NCI-H345 (cell line): ENCODE data around the gene LSM8.
"Not testable (repeated sequence)": the region's sequence is repeated elsewhere in the genome, so short reads cannot be mapped to it uniquely, and the experiment has no call there.

ENCODE experiments used
- DNase-seq: peaks from one replicate; lab custom pipeline; 2025; lab: John Stamatoyannopoulos, UW

LSM8 gene

DNA sequence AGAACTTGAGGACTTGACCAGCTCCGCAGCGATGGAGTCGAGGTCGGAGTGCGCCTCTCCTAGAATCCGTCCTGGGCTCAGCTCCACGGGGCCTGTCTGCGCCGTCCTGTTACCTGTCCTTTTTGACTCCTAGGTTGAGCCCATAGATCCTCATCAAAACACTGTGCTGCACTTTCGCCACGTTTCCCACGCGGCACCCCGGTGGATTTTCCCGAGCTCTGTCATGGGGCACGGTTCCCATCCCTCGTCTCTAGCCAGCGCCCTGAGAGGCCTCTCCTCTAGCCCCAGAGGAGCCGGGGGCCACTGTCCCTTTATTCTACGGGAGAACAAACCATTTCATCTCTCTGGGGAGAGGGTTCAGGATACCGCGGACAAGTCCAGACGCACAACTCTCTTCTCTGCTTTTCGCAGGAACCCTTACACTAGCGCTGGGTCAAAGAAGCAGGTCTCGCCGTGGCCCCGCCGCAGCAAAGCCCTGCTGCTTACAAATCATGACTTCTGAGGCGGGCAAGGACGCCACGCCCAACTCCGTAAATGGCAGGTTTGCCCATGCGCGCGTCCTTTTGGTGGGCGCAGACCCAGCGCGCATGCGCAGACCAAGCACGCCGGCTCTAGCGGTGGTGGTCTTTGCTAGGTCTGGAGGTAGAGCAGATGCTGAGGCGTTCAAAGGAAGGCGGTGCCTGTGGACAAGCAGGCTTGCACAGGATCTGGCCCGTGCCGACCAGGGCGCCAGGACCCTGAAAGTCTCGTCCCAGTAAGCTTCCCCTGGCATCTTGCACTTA lies 30.3 kb downstream of the LSM8 start:
- DNase-seq, result peak; percentile 90

DNA sequence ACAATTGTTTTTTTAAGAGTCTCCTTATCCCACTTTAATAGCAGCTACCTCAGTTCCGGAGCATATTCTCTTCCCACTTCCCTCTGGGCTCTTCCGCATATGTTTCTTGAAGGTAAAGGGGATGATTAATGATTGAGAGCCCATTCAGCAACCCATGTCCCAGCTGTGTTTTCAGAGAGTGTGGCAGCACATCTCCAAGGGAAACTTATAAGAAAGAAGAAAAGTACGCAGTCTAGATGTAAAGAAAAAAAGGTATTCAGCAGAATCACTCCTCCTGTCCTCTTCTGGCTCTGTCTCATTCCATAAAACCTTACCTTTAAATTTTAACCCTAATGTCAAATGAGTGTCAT lies 30.8 kb downstream of the LSM8 start:
- DNase-seq, result no peak

DNA sequence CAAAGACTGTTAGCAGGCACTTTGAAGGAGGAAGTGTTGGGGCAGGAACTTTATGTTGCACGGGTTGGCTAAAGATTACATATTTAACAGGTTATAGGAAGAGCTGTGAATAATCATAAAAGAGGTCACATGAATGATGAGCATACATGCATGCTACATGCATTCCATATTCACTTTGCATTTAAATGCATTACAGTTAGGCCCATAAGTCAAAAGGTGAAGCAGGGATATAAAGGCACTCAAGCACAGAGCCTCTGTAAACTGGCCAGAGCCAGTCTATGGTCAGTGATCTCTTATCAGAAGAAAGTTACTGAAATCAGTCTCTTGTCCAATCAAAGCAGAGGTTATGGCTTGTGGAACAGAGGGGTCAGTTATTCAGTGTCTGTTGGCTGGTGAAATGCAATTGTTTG lies 33.3 kb downstream of the LSM8 start:
- no peak for DNase-seq

DNA sequence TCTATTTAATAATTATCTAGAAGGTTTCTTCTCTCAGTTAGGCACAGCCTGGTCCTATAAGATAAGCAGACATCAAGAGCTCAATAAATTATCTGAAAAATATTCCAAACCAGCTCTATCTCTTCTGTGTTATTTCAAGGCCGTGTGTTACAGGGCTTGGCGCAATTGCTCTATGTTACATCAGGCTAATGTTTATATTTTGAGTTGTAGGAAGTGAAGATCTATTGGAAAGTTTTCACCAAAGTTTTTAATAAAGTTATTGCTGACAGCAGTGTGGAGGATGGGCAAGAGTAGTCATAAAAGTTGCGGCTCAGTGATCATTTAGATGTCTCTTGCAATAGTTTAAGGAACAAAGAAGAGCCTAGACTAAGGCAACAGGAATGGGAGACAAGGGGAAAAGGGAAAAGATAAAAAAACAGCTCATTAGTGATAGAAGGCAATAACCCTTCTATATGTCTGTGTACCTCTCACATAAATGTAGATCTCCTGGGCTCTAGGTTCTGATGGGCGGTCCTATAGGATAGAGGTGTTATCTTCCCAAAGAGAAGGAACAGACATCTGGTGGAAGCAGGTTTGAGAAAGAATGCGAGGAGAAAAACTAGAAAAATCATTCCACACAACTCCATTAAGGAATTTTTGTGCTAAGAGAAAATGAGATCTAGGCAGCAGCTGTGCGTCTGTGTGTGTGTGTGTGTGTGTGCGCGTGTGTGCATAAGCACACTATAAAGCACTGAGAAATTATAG lies 34.6 kb downstream of the LSM8 start:
- DNase-seq, result no peak

DNA sequence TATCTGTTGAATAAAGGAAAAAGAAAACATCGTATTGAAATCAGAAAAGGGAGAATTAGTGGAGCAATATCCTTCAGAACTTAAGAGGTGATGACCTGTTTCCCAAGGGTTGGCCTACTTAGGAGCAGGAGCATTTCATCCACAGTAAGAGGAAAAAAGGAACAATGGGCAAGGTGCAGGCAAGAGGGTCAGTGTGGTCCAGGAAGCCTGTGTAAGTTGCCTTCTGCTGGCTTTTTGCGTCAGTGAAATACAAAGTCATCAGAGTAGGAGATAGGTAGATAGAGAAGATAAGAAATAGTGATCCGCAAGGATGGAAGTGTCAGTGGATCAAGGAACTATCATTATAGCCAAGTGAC lies 35.2 kb downstream of the LSM8 start:
- DNase-seq, result no peak

DNA sequence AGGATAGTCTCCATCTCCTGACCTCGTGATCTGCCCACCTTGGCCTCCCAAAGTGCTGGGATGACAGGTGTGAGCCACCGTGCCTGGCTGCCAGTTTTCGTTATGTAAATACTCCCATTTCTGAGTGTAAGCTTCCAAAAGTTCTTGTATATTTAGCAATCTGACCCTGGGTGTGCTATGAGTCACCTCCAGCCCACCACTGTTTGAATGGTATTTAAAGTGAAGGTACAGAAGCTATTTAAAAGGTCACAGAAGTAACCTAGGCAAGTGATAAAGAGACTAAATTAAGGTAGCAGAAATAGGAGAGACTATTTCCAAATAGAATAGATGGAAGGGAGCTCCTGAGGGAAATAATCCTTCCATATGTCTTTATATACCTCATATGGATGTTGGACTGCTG lies 36.6 kb downstream of the LSM8 start:
- no peak for DNase-seq

DNA sequence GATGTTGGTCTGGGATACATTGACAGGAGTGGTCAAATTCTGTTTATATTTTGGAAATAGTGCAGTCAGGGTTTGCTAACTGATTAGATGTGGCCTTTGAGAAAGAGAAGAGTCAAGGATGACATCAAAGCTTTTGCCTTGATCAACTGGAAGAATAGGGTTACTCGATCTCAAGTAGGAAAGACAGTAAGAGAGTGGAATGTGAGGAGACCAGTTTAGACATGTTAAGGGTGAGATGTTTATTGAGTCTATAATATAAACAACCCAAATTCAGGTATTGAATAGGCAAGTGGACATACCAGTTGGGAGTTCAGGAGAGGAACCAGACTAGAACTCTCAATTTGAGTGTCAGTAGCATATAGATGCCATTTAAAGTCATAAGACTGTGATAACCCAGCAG lies 38.6 kb downstream of the LSM8 start:
- DNase-seq, result no peak

DNA sequence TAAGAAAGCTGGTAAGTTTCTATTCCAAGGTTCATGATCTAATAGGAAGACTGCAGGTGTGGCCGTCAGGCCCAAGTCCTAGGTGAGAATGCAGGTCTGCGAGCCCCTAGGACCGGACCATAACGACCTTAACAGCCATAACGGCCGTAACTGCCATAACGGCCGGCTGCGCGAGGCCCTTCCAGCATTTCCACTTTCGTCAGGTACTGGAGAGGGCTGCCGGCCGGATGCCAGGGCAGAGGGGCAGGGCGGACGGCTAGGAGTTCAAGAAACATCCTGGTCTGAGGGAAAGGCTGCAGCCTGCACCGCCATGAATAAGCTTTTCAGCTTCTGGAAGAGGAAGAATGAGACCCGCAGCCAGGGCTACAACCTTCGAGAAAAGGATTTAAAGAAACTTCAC lies 40.6 kb downstream of the LSM8 start, which contains the start of gene ANKRD7:
Gene ANKRD7 (plus strand): TSS at position 184 of the 400 bp plus-strand sequence. CDS start 127 bp downstream, at position 311.
- no peak for DNase-seq

DNA sequence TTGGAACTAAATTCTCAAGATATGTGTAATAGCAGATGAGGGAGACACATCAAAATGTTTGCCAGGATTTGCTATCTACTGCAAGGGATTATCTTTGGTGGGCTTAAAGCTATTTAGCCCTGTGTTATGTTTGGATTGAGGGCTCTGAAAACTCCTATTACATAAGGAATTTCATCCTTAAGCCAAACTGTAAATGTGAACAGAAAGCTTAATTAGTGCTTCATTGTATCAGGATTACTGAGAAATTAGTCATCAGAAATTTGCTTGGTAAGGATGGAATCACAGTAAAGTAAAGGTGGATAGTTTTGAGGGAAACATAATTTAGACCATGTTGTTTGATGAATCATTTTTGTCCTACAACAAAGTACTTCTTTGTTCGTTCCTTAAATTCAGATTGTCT lies 48.9 kb downstream of the LSM8 start:
- DNase-seq, result no peak

DNA sequence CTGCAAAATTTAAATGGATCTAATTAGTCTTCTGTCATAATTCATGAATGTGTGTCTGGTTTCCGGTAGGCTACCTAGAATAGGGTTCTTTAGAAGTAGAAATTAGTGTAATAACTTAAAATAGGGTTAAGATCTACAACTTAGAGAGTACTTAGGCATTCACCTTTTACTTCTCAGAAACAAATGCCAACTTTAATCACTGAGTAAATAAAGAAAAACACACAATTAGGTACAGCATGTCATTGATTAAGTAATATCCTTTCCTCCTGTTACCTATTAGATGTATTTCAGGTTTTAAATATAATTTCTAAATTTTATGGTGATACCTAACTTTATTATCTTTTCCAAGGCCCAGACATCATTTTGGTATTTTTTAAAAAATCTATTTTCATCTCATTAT lies 49.8 kb downstream of the LSM8 start:
- DNase-seq, result no peak

DNA sequence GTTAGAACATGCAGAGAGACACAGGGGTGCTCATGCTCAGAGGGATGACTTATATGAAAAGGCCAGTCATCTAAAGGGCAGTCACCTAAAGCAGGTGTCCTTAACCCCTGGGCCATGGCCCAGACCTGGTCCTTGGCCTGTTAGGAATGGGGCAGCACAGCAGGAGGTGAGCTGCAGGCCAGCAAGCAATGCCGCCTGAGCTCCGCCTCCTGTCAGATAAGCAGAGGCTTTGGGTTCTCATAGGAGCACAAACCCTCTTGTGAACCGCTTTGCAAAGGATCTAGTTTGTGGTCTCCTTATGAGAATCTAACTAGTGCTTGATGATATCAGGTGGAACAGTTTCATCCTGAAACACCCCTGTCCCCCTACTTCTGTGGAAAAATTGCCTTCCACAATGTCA lies 55.0 kb downstream of the LSM8 start:
- DNase-seq, result no peak

DNA sequence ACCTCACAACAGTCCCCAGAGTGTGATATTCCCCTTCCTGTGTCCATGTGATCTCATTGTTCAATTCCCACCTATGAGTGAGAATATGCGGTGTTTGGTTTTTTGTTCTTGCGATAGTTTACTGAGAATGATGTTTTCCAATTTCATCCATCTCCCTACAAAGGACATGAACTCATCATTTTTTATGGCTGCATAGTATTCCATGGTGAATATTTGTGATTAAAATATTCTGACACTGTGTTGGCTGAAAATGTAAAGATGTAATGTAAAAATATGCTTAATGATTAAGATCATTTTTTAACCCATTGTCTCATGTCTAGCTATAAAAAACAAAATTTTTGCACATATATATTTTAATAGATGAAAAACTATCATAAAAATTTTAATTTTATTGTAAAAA lies 56.4 kb downstream of the LSM8 start:
- not testable (repeated sequence) for DNase-seq
